ENCODE measurements around the gene CAPN10.

DNA sequence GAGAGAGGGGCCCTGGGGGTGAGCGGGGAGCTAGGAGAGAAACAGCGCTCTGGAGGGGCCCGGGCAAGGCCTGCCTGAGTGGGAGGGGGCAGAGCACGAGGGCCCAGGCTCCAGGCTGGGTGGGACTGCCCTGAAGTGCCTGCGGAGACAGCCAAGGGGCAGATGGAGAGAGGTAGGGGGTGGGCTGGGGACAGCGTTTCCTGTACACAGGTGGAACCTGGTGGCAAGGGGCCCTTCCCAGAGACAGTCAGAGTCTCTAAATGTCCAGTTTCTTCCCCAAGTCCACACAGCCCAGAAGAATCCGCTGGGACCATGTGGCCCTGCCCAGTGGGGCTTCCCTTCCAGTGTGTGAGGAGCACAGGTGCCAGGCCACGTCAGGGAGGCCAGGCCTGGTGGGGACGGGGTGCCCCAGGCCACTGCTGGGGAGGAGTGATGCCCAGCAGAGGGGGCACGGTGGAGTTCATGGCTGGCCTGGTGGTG, 37.0 kb downstream of the CAPN10 start:
- TF ChIP-seq, protein P1, sequence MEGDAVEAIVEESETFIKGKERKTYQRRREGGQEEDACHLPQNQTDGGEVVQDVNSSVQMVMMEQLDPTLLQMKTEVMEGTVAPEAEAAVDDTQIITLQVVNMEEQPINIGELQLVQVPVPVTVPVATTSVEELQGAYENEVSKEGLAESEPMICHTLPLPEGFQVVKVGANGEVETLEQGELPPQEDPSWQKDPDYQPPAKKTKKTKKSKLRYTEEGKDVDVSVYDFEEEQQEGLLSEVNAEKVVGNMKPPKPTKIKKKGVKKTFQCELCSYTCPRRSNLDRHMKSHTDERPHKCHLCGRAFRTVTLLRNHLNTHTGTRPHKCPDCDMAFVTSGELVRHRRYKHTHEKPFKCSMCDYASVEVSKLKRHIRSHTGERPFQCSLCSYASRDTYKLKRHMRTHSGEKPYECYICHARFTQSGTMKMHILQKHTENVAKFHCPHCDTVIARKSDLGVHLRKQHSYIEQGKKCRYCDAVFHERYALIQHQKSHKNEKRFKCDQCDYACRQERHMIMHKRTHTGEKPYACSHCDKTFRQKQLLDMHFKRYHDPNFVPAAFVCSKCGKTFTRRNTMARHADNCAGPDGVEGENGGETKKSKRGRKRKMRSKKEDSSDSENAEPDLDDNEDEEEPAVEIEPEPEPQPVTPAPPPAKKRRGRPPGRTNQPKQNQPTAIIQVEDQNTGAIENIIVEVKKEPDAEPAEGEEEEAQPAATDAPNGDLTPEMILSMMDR (IDR thresholded peaks at IDR 0.05), result no peak
- TF ChIP-seq POLR2A (IDR thresholded peaks at IDR 0.05), result no peak

All from vagina (tissue), 2 donors.